Superior temporal gyrus (tissue), 1 donor: ENCODE measurements around the gene OR10P1.

ENCODE experiments used
- DNase-seq: peaks from one replicate; pipeline ENCODE4 v3.0.0-alpha.2; 2016; ENCODE audit errors: extremely low spot score

Gene OR10P1

DNA sequence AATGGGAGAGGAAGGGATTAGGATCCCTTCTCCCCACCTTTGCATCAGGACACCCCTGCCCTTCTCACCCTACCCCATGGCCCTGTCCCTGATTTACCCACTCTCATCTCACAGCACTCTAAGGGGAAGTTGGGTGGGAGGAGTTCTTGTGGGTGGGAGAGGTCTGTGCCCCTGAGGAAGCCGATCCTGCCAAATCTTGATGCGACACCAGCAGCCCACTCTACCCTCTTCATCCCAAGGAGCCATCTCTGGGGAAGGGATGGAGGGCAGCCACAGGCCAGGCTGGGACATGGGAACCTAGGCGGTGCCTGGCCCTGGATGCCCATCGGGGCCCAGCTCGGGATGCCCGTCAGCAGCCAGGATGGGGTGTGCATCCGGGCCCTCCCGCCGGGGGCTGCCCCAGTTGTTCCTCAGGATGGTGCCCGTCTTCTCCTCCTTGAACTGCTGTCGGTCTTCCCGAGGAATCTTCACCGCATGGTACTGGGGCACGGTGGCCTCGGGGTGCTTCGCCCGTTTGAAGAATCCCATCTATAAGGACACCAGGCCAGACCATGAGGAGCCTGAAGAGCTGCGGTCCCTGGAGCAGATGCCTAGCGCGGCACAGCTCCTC, 48.2 kb downstream of the OR10P1 start:
- no peak for DNase-seq

DNA sequence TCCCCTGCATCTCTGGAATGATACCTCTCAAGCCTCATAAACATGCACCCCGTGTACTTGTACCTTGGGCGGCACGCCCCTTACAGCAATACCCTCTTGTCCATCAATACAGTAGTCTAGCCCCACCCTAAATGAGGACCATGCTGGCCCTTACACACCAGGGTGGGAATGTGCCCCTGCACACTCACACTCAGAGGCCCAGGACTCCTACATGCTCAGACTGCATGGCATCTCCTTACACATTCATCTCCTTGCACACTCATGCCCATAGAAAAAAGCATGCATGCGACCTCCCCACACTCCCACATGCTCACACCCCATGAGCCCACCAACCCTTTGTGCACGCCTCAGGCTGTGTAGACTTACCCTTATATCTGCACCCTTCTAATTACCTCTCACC, 49.0 kb downstream of the OR10P1 start:
- DNase-seq: no peak

DNA sequence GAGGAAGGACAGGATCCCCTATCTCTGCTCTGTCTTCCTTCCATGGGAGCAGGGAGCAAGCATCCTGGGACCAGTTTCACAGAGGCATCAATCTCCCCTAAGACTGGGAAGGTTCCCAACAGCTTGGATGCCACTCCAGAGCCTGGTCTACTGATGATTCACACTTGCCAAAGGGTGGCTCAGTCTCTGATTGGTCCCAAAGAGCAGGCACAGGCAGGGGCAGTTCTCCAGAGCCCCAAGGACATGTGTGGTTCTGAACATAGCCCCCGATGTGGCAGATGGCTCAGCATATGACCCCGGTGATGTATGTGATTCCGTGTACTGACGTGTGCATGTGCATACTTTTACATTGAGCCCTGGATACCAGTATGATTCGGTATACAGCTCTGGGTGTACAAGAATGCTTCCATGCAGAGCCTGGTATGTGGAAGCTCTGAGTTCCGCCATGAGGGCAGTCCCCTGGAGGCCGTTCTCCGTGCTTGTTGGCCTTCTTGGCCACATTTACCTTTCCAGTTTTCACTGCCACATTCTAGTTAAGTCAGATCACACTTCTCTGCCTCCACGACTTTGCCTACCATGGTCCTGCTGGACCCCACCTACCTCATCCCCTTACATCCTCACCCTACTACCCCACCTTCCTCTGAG, 49.8 kb downstream of the OR10P1 start:
- no peak for DNase-seq
